ENCODE results near the gene AREL1. TPM values are rescaled to one million over a fixed set of nuclear protein-coding genes. Genes with fewer than 3 reads are reported as not detected.

Gene AREL1
- total and polyA plus RNA-seq, 2 donors from 2014 or later: 13.5 to 42.3 TPM

GRCh38 chr14:74685921-74686678 lies 26.8 kb downstream of the AREL1 start:
- Histone ChIP-seq H3K9me3 (ENCODE audit: control insufficient read depth in 2 of 3, insufficient read depth in 1 of 3, low read length in 3 of 3) (no peaks in the 10 kb centered on the region), H3K27ac (ENCODE audit: low read depth in 2 of 2, low read length in 2 of 2) (no peak overlapping the region), H3K4me3 (ENCODE audit: low read length in 3 of 3) (no peak overlapping the region), H3K36me3 (ENCODE audit: control insufficient read depth in 2 of 3, insufficient read depth in 3 of 3, low read length in 3 of 3) (peaks cover 0 to 19% (median 13%) of the 10 kb centered on the region in 3 donors), H3K27me3 (ENCODE audit: control insufficient read depth, insufficient read depth, low read length) (no peaks in the 10 kb centered on the region), H3K4me1 (ENCODE audit: control insufficient read depth in 2 of 3, insufficient read depth in 2 of 3, low read depth in 1 of 3, low read length in 3 of 3) (no peaks in the 10 kb centered on the region), H3K9ac (ENCODE audit: low read length in 3 of 3) (no peak overlapping the region)
- TF ChIP-seq, protein P1, sequence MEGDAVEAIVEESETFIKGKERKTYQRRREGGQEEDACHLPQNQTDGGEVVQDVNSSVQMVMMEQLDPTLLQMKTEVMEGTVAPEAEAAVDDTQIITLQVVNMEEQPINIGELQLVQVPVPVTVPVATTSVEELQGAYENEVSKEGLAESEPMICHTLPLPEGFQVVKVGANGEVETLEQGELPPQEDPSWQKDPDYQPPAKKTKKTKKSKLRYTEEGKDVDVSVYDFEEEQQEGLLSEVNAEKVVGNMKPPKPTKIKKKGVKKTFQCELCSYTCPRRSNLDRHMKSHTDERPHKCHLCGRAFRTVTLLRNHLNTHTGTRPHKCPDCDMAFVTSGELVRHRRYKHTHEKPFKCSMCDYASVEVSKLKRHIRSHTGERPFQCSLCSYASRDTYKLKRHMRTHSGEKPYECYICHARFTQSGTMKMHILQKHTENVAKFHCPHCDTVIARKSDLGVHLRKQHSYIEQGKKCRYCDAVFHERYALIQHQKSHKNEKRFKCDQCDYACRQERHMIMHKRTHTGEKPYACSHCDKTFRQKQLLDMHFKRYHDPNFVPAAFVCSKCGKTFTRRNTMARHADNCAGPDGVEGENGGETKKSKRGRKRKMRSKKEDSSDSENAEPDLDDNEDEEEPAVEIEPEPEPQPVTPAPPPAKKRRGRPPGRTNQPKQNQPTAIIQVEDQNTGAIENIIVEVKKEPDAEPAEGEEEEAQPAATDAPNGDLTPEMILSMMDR (IDR thresholded peaks at IDR 0.05; ENCODE audit: borderline replicate concordance, extremely low read depth, insufficient read depth): no peak
- DNase-seq (no peak), FAIRE-seq (no peak)
- intact Hi-C loops (cut with DNase I): no loop called here

DNA sequence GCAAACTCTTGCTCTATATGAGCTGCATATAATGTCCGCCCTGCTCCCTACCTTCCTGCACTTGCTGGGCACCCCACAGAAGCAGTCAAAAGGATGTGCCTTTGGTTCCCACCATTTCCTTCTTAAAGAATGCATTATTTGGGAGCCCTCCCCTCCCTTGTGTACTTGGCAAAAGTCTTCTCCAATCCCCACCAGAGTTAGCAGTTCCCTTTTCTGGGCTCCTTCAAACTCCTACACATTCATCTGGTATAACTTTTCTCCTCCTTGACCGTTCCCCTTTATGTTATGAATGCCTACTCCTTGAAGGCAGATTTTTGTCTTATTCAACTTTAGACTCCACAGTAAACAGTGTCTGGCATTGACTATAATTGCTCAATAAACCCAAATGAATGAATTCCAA lies 27.8 kb downstream of the AREL1 start:
- FAIRE-seq (no peak), DNase-seq (no peak)
- H3K36me3 ChIP-seq (ENCODE audit: control insufficient read depth in 2 of 3, insufficient read depth in 3 of 3, low read length in 3 of 3): peaks cover 2 to 13% (median 10%) of the 10 kb centered on the region in 3 donors
- H3K4me3 ChIP-seq (ENCODE audit: low read length in 3 of 3): no peak overlapping the region
- intact Hi-C loops (cut with DNase I): no loop called here
- no peaks in the 10 kb centered on the region for H3K27me3 ChIP-seq (ENCODE audit: control insufficient read depth, insufficient read depth, low read length)
- no peaks in the 10 kb centered on the region for H3K4me1 ChIP-seq (ENCODE audit: control insufficient read depth in 2 of 3, insufficient read depth in 2 of 3, low read depth in 1 of 3, low read length in 3 of 3)
- no peaks in the 10 kb centered on the region for H3K9me3 ChIP-seq (ENCODE audit: control insufficient read depth in 2 of 3, insufficient read depth in 1 of 3, low read length in 3 of 3)
- no peak overlapping the region for H3K27ac ChIP-seq (ENCODE audit: low read depth in 2 of 2, low read length in 2 of 2)
- TF ChIP-seq, protein P1 (IDR thresholded peaks at IDR 0.05; ENCODE audit: borderline replicate concordance, extremely low read depth, insufficient read depth): no peak
- H3K9ac ChIP-seq (ENCODE audit: low read length in 3 of 3): no peak overlapping the region

- no peak overlapping the region for H3K27ac ChIP-seq (ENCODE audit: low read depth in 2 of 2, low read length in 2 of 2)
- H3K27me3 ChIP-seq (ENCODE audit: control insufficient read depth, insufficient read depth, low read length): no peaks in the 10 kb centered on the region
- H3K9ac ChIP-seq (ENCODE audit: low read length in 3 of 3): no peak overlapping the region
- intact Hi-C loops (cut with DNase I): no loop called here
- H3K9me3 ChIP-seq (ENCODE audit: control insufficient read depth in 2 of 3, insufficient read depth in 1 of 3, low read length in 3 of 3): no peaks in the 10 kb centered on the region
- TF ChIP-seq, protein P1 (IDR thresholded peaks at IDR 0.05; ENCODE audit: borderline replicate concordance, extremely low read depth, insufficient read depth): no peak
- FAIRE-seq (no peak), DNase-seq (no peak)
- no peak overlapping the region for H3K4me3 ChIP-seq (ENCODE audit: low read length in 3 of 3)
- peaks cover 2 to 10% (median 10%) of the 10 kb centered on the region in 3 donors for H3K36me3 ChIP-seq (ENCODE audit: control insufficient read depth in 2 of 3, insufficient read depth in 3 of 3, low read length in 3 of 3)
- no peaks in the 10 kb centered on the region for H3K4me1 ChIP-seq (ENCODE audit: control insufficient read depth in 2 of 3, insufficient read depth in 2 of 3, low read depth in 1 of 3, low read length in 3 of 3)
Measured at GRCh38 chr14:74684434-74684833, 28.4 kb downstream of the AREL1 start.
